ENCODE measurements around the gene IL10RA.

GRCh38 chr11:117949062-117949461 lies 37.1 kb upstream of the IL10RA start:
- TF ChIP-seq NFE2L2 (IDR thresholded peaks at IDR 0.05; ENCODE audit: low read depth, low read length) (no peak), USF2 (IDR thresholded peaks at IDR 0.05; ENCODE audit: low read depth, low read length) (no peak), CTCF (conservative IDR thresholded peaks at IDR 0.05; ENCODE audit: low read depth, low read length) (no peak), SMC3 (IDR thresholded peaks at IDR 0.05; ENCODE audit: low read depth, low read length) (no peak), CEBPB (IDR thresholded peaks at IDR 0.05; ENCODE audit: low read depth, low read length) (no peak), POLR2A (IDR thresholded peaks at IDR 0.05; ENCODE audit: low read depth, low read length) (no peak), FOS (IDR thresholded peaks at IDR 0.05; ENCODE audit: low read depth, low read length) (no peak), RAD21 (IDR thresholded peaks at IDR 0.05; ENCODE audit: low read length) (no peak), MXI1 (IDR thresholded peaks at IDR 0.05; ENCODE audit: borderline replicate concordance, low read depth, low read length) (no peak), MAFK (IDR thresholded peaks at IDR 0.05; ENCODE audit: low read depth, low read length) (no peak), RFX5 (IDR thresholded peaks at IDR 0.05; ENCODE audit: low read depth, low read length) (no peak)
